ENCODE measurements around the gene DNAI4. TPM values are rescaled to one million over a fixed set of nuclear protein-coding genes. Genes with fewer than 3 reads are reported as not detected.

The DNAI4 gene
- total RNA-seq, 3 donors from 2014 or later: 14.8 to 38.0 (median 25.1) TPM

- H3K4me1 ChIP-seq (ENCODE audit: low read depth): no peaks in the 10 kb centered on the region
- intact Hi-C loops (cut with DNase I, micrococcal nuclease): no loop called here
- no peak for DNase-seq
- H3K4me3 ChIP-seq: no peak overlapping the region
- no peak for ATAC-seq
- H3K9me3 ChIP-seq: no peaks in the 10 kb centered on the region
- TF ChIP-seq, protein P1, sequence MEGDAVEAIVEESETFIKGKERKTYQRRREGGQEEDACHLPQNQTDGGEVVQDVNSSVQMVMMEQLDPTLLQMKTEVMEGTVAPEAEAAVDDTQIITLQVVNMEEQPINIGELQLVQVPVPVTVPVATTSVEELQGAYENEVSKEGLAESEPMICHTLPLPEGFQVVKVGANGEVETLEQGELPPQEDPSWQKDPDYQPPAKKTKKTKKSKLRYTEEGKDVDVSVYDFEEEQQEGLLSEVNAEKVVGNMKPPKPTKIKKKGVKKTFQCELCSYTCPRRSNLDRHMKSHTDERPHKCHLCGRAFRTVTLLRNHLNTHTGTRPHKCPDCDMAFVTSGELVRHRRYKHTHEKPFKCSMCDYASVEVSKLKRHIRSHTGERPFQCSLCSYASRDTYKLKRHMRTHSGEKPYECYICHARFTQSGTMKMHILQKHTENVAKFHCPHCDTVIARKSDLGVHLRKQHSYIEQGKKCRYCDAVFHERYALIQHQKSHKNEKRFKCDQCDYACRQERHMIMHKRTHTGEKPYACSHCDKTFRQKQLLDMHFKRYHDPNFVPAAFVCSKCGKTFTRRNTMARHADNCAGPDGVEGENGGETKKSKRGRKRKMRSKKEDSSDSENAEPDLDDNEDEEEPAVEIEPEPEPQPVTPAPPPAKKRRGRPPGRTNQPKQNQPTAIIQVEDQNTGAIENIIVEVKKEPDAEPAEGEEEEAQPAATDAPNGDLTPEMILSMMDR (IDR thresholded peaks at IDR 0.05): no peak
- H3K36me3 ChIP-seq (ENCODE audit: low read depth): no peaks in the 10 kb centered on the region
Measured at GRCh38 chr1:66852870-66853269, 71.8 kb downstream of the DNAI4 start.

GRCh38 chr1:66850989-66851388 is 73.7 kb downstream of the DNAI4 start:
- intact Hi-C loops (cut with DNase I, micrococcal nuclease): no loop called here
- Histone ChIP-seq H3K4me1 (ENCODE audit: low read depth) (no peaks in the 10 kb centered on the region), H3K4me3 (no peak overlapping the region), H3K36me3 (ENCODE audit: low read depth) (no peaks in the 10 kb centered on the region), H3K9me3 (no peaks in the 10 kb centered on the region)
- TF ChIP-seq, protein P1 (IDR thresholded peaks at IDR 0.05): no peak
- DNase-seq: no peak
- peak; percentile 53 for ATAC-seq

- Histone ChIP-seq H3K4me1 (ENCODE audit: low read depth) (no peaks in the 10 kb centered on the region), H3K36me3 (ENCODE audit: low read depth) (no peaks in the 10 kb centered on the region), H3K4me3 (no peak overlapping the region), H3K9me3 (no peaks in the 10 kb centered on the region)
- DNase-seq: no peak
- intact Hi-C loops (cut with DNase I, micrococcal nuclease): no loop called here
- TF ChIP-seq, protein P1 (IDR thresholded peaks at IDR 0.05): no peak
- ATAC-seq: no peak
Measured at GRCh38 chr1:66848193-66848592, 76.5 kb downstream of the DNAI4 start.

GRCh38 chr1:66840929-66841328 is 83.7 kb downstream of the DNAI4 start:
- DNase-seq (no peak), ATAC-seq (no peak)
- intact Hi-C loops (cut with DNase I, micrococcal nuclease): no loop called here
- Histone ChIP-seq H3K9me3 (no peaks in the 10 kb centered on the region), H3K4me3 (no peak overlapping the region), H3K36me3 (ENCODE audit: low read depth) (no peaks in the 10 kb centered on the region), H3K4me1 (ENCODE audit: low read depth) (no peaks in the 10 kb centered on the region)
- TF ChIP-seq, protein P1 (IDR thresholded peaks at IDR 0.05): no peak

- ATAC-seq (no peak), DNase-seq (no peak)
- Histone ChIP-seq H3K36me3 (ENCODE audit: low read depth) (no peaks in the 10 kb centered on the region), H3K4me1 (ENCODE audit: low read depth) (no peaks in the 10 kb centered on the region), H3K4me3 (no peak overlapping the region), H3K9me3 (no peaks in the 10 kb centered on the region)
- intact Hi-C loops (cut with DNase I, micrococcal nuclease): no loop called here
- TF ChIP-seq, protein P1 (IDR thresholded peaks at IDR 0.05): no peak
Measured at GRCh38 chr1:66834926-66835325, 89.7 kb downstream of the DNAI4 start.

DNA sequence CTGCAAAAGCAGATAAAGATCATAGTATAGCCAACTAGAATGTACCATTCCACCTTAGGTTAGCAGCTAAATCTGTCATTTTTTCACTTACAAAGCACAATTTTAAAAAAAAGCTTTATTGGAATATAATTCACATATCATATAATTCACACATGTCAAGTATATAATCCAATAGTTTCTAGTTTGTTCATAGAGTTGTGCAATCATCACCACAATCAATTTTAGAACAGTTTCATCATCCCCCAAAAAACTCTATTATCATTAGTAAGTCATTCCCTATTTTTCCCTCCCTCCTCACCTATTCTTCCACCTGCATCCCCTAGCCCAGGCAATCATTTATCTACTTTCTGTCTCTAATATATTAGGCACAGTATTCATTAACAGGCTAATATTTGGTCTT is 91.5 kb downstream of the DNAI4 start:
- TF ChIP-seq, protein P1 (IDR thresholded peaks at IDR 0.05): no peak
- ATAC-seq (no peak), DNase-seq (no peak)
- no peak overlapping the region for H3K4me3 ChIP-seq
- no peaks in the 10 kb centered on the region for H3K9me3 ChIP-seq
- no peaks in the 10 kb centered on the region for H3K4me1 ChIP-seq (ENCODE audit: low read depth)
- intact Hi-C loops (cut with DNase I, micrococcal nuclease): no loop called here
- H3K36me3 ChIP-seq (ENCODE audit: low read depth): no peaks in the 10 kb centered on the region
